HG03039 (cell line): ENCODE results near the gene ANO2.

Experiments used
- ATAC-seq: cut with Tn5 transposase; IDR thresholded peaks from one replicate; pipeline ENCODE4 v1.9.1; 2021; ENCODE audit warnings: mild to moderate bottlenecking, moderate library complexity; ENCODE audit not compliant: unreplicated experiment

The ANO2 gene

DNA sequence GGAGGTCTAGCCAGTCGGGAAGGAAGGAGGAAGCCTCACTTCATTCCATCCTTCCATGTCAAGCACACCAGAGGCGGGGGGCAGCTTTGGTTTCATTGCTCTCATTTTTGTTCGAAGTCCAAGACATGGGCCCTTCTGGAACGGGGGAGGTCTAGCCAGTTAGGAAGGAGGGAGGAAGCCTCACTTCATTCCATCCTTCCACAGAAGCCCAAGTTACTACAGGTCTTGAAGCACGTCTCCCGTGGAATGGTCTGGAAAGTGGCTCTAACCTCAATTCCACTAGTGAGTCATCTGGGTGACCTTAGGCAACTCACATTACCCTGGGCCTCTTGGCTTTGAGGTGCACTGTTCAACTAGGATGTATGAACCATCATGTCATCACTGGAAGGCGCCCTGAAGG lies 356.9 kb downstream of the ANO2 start:
- no peak for ATAC-seq

DNA sequence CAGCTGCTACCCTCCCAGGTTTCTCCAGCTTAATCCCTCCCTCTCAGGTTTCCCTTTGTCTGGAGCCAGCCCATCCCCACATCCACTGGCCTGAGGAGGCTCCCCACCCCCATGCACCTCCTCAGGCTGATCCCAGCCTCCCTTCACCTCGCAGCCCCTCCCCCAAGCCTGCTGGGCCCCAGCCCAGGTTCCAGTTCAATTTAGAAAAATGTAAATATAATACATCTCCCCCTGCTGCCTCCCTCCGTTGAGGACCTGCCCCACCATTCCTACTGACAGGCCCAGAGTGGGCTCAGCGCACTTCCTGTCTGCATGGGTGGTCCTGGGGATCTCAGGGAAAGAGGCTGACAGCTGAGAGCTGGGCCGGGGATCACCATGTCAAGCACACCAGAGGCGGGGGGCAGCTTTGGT lies 357.3 kb downstream of the ANO2 start:
- ATAC-seq = no peak

DNA sequence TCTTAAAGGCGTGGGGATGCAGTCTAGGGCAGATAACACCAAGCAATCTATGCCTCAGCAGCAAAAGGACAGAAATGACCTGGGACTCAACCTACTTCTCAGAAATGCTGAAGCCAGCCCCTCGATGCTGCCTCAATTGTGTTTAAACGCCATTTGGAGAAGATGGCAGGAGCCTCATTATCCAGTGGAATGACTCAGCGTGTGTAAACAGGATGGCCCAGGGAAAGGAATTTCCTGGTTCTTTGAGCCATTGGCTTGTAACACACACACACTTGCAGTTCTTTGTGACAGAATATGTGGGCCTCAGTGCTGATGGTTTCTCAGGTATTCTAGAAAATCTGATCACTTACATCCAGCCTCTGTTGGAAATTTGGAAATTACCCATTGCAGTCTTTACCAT lies 358.9 kb downstream of the ANO2 start:
- ATAC-seq = no peak

DNA sequence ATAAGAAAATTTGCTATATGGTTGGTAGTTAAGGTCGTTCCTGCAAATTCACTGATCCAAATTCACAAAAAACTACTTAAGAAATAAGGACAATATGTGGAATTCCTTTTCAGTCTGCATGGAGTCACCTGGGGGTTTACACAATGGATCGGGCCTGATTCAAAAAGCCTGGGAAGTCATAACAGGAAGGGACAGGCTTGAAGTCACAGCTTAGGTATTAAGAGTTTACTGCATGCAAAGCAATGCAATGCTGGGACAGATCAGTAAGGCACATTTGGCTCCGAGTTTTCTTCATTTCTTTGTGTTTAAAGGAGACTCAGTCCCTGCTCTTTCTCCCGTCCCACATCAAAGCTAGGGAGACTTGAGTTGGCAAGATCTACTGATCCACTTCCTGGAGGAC lies 359.9 kb downstream of the ANO2 start:
- ATAC-seq = no peak

DNA sequence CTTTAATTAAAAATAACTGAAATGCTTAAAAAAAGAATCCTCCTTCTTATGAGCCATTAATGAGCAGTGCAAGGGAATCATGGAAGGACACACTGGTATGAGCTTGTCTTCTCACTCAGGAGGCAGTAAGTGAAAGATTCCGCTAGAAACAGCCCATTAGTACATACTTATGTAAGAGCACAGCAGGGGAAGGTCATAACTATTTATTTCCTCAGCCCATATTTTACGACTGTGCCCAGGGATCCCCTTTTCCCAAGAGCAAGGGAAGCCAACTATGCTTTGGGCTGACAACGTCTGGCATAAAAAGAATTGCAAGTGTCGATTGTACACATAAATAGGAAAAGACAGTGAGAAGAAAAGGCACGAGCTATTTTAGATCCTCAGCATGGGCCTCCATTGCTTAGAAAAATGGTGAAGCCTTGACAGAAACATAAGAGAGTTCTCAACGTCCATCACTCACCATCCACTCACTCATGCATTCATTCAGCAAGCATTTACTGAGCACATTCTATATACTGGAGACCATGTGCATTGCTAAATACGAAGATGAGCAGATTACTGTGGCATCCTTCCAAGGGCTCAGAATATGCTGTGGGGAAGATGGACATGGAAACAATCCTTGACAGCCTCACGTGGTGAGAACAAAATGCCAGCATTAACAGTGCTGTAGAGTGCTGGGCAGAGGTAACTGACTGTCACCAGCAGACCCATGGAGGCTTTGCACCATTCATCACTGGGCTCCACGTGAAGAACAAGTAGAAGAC lies 360.5 kb downstream of the ANO2 start:
- ATAC-seq = no peak

DNA sequence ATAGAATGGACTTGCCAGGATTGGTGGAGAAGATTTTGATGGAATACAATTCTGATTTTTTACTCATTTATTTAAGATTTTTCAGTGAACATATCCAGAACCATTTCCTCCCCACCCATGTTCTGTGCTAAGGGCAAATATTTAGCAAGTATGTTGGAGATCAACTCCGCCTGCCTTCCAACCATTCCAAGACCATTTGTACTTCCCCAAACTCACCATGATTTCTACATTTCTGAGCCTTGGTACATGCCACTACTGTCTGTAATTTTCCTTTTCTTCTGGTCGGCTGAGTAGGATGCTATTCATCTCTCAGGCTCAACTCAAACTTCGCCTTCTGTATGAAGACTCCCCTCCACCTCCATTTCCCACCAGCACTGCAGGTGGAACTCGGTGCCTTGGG lies 362.5 kb downstream of the ANO2 start:
- ATAC-seq = no peak

DNA sequence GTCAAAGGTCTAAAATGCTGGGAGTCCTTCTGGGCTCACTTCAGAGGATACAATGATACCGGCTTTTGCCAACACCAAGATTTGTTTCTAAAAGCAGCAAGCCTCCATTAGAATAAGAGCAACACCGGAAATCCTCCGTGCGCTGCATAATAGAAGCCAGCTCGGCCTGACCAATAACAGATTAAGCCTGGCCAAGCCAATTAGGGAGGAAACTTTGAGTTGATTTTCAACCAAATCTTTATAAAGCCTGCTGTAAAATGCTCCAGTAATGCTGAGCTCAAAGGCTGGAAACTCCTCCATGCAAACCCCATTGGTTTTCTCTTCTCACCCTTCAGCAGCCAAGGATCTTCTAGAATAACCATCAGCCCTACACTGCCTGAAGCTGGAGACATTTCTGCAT lies 363.0 kb downstream of the ANO2 start:
- no peak for ATAC-seq

DNA sequence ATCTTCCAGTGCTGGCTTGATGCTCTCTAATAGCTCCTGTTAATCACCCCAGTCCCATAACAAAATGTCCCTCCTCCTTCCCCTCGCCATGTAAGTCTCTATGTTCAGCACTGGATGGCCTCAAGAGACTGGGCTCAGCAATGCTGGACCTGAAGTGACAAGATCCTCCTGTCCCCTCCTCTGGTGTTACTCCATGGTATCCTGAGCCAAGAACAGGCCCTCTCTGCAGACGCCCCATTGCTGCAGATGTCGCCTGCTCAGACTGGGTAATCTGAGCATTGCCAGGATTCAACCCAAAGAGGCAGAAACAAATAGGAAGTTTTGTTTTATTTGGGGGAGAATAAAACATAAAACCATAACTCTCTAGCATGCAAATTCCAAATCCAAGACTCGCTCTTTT lies 363.4 kb downstream of the ANO2 start:
- ATAC-seq = no peak

DNA sequence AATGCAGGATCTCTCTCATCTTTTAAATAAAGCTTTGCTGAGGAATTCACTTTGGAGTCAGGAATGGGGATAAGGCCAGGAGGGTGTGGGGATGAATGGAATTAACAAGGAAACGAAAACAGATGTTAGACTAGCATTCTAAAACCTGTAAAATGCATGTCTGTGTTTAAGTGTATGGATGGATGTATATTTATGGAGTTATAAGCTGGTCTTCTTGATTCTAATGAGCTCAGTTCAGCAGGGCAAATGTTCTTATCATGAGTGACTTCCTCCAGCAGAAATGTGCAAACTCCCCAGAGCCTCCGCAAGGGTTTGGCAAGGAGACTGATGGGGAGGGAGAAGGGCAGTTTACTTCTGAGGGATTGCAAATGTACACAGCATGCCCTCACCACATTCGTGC lies 364.0 kb downstream of the ANO2 start:
- ATAC-seq = no peak

DNA sequence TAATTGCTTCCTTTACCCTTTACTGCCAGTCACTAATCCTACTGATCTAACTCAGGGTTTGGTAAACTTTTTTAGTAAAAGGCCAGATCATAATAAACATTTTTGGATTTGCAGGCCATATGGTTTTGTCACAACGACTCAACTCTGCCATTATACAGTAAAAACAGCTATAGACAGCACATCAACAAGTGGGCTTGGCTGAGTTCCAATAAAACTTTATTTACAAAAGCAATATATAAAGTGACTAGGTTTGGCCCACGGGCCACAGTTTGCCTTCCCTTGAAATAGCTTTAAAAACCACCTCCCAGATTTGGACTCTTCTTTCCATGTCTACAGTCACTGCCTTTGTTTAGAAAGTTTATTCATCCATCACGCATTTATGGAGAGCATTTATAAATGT lies 366.3 kb downstream of the ANO2 start:
- ATAC-seq = no peak

DNA sequence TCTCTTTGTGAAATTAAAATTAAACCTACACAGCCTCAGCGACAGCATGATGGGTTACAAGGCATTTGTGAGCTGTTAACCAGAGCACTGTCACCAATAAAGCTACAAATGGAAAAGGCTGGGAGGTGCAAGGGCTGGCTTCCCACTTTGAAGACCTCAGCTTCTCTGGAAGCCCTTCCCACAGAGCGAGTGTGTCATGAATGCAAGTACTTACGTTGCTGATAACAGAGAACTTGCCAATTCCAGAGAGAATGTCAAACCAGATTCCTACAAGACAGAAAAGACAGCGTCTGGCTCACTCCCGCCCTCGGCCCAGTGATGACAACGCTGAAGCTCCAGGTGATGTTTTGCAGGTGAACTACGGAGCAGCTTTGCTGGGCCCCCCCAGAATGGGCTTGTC lies 367.3 kb downstream of the ANO2 start:
- no peak for ATAC-seq

DNA sequence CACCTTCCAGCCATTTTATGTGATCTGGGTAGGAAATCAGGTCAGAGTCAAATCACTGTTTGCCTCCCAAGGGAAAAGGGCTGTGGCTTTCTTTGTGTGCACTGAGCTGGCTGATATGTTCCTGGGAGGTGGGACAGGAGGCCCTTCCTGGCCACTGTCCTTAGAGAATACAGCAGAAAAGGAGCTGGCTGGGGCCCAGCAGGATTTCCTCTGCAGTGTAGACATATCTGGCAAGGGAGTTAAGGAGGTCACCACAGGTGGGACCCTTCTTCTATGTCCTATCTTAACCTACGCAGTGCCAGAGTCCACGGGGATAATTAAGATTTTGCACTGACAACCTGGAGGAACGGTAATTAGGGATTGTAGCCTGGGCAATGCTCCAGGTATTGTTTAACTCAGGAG lies 367.8 kb downstream of the ANO2 start:
- no peak for ATAC-seq

DNA sequence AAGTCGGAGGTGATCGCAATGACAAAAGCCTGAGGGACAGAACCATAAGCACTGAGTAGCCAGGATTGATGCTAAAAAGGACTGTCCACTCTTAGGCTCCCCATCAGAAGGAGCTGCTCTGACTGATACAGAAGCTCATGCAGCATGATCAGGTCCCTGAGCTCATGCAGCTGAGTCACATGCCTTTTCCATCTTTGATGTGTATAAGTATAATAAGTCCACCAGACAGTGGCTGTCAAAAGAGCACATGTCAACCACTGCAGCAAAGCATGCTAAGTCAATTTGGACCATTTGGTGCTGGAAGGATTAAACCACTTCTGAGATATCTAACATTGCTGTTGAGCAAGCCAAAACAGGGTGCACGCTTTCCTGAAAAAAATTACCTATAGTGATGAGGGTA lies 369.1 kb downstream of the ANO2 start:
- no peak for ATAC-seq

DNA sequence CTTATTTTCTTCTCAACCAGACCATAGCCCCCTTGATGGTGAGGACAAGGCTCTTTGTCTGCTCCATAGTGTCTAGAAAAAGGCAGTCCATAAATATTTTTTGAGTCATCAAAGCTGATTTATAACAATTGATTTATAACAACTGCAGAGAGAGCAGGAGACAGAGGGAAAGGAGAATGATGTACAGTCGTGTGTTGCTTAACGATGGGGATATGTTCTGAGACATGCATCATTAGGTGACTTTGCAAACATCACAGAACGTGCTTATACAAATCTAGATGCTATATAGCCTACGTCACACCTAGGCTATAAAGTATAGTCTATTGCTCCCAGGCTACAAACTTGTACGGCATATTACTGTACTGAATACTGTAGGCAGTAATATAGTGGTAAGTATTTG lies 369.8 kb downstream of the ANO2 start:
- no peak for ATAC-seq

DNA sequence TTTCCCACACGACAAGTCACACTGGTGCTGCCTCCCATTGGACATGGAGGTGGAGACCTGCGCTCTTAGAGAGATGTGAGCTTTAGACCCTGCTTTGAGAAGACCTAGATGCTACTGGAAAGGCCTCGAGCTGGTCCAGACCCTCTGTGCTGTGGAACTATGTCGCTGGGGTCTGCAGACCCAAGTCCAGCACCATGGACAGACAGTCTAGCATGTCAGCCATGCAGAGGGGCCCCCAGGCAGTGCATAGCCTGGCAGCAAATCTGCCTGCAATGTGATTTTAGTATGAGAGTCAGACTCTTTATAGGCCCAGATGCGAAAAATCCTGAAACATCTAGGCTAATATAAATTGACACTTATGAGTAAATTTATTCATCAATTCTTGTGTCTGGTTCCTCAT lies 371.7 kb downstream of the ANO2 start:
- no peak for ATAC-seq

DNA sequence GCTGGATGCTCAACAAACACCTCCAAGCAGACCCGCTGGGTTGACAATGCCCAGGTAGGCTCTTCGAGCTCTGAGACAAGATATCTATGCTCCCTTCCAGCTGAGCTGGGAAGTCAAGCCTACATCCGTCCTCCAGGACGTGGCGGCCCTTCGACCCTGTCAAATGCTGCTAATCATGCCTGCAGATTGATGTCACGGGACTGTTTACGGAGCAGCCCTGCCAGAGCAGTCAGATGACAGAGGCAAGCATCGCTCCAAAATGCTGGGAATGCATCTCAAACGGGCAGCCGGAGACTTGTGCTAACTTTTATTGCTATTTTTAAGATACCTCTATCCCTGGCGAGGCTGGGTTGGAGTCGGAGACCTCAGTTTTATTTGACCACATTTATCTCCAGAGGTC lies 373.9 kb downstream of the ANO2 start:
- ATAC-seq = no peak

DNA sequence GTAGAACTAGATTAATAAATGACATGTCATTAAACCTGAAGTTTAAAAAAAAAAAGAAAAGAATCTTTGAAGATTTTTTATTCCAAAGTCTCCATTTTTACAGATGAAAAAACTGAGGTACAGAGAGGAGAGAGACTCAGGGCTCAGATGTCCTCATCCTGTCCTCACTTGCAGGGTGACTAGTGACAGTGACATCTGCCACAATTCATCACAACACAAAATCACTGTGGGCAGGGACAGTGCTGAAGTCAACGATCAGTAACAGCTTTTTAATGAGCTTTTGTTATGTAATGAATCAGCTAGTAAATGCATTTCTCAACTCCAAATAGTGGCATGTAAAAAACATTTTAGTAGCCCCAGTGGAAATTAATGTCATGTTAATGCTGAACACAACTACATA lies 374.6 kb downstream of the ANO2 start:
- no peak for ATAC-seq

DNA sequence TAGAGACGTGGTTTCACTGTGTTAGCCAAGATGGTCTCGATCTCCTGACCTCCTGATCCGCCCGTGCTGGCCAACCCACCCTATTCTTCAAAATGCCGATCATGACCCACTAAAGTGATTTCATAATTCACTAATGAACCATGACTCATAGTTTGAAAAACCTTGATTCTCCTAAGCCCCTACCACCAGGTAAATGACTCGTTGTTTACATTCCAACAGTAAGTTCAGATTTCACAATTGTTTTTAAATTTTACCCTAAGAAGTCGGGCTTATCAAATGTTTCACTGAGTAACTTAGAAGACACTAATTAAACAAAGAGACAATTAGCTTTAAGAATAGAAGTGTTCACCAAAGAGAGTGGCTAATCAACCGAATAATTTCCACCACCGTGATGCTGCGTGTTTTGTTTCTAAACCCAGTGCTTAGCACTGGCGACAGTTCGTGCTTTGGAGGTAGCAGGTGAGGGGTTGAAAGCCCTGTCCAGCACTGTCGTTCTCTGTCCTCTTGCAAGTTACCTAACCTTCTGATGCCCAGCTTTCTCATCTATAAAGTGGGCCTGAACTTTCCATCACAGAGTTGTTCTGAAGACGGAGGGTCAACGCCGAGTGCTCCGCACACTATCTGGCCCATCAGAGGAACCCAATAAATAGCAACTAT lies 376.6 kb downstream of the ANO2 start:
- no peak for ATAC-seq

DNA sequence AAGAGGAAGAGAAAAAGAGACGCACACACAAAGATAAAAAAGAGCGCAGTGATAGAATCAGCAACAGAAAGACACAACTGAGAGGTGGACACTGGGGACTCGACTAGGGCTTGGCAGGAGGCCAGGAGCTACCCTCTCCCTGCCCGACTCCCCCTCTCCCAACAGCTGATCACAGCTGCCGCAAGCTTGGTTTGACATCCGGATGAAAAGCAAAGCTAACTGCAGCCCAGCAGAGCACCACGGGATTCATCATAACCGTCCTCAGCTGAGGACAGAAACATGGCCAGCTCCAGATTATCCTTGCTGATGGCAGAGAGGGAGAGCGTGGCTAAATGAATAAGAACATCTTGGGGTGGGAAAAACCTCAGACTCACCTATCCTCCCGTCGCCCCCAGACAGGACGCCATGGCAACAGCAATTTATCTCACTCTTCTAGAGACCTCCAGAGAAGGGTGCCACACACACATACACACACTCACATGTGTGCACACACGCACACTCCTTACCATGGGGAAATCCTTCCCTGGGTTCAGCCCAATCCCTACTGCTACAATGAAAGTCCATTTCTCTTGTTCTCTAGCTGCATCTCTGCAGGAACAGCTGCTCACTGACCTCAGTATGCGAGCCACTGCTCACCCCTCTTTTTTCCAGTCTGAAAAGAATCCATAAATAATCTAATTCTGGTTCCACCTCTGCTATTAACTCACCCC lies 377.9 kb downstream of the ANO2 start:
- no peak for ATAC-seq

DNA sequence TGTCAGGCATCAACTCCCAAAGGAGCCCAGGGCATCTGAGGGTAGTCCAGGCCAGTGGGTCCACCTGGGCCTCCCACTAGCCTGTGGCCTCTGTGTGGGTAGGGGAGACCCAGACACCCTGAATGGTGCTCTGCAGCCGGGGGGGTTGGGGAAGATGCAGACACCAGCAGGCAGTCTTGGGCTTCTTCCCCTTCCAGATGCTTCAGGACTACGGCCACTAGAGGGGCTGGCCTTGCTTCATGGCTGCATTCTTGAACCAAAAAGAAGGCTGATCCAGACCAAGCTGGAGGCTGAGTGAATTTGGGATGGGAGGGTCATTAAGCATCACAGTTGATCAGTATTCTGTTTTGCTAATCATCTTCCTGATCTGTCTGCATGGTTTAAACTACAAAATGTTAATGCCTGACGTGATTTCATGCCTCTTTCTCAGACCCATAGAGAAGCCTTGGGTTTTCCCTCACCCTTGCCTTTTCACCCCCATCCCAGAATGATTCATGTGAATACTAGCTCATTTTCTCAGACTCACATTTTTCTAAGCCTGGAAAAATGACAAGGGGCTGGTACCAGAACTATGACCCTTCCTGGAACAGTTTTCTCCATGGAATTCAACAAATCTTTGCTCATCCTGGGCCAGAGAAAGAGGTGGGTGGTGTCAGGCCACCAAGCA lies 379.0 kb downstream of the ANO2 start:
- ATAC-seq = no peak

DNA sequence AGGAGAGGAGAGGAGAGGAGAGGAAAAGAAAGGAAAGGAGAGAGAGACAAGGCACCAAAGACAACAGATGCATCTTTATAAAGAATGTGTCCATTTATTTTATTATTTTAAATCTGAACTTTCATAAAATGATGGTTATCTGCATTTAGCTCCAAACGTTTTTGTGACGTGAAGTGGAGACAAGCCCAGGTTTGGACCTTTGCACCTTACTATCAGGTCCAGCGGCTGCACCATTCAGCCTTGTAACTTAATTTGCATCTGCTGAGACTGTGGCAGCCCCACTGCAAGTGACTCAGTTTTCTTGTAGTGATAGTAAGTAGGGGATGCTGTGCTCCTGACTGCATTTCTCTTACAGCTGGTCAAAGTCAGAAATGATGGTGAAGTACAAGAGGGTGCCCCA lies 382.5 kb downstream of the ANO2 start:
- ATAC-seq = no peak

DNA sequence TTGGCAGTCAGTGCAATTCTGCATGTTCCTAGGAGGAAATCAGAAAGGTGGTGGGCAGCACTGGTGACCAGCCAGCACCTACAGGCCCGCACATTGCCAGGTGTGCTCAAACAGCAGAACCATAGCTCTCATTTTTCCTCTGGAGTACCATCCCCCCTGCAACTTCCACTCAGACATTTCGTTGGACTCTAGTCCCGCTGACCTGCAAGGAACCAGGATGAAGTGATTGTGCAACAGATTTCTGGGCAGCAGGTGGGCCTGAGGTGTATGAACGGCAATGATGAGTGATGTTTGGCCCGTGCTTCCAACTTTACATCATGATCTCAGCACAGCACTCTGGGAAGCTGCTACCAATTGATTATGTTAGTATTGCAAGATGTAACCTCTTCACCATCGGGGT lies 383.2 kb downstream of the ANO2 start:
- no peak for ATAC-seq
